DOHH2 (cell line): ENCODE data around the gene SAP30L.

Experiments
- CTCF ChIP-seq: fragments of 200-600 bp; sonication (generic); IDR thresholded peaks from one replicate; pipeline ENCODE4 v1.5.1; 2014; ENCODE audit warnings: antibody characterized with exemption, mild to moderate bottlenecking, low read depth, low read length; ENCODE audit not compliant: poor library complexity, severe bottlenecking
- EZH2phosphoT487 ChIP-seq: fragments of 200-600 bp; sonication (generic); IDR thresholded peaks from 2 replicates; pipeline ENCODE4 v1.6.1; 2017; ENCODE audit warnings: borderline replicate concordance, mild to moderate bottlenecking, antibody characterized with exemption, low read length, moderate library complexity, mixed read lengths

GRCh38 chr5:154440540-154440939 is 5.3 kb upstream of the SAP30L start:
- TF ChIP-seq CTCF (no peak), EZH2phosphoT487 (no peak)
